ENCODE results near the gene HSF2.

DNA sequence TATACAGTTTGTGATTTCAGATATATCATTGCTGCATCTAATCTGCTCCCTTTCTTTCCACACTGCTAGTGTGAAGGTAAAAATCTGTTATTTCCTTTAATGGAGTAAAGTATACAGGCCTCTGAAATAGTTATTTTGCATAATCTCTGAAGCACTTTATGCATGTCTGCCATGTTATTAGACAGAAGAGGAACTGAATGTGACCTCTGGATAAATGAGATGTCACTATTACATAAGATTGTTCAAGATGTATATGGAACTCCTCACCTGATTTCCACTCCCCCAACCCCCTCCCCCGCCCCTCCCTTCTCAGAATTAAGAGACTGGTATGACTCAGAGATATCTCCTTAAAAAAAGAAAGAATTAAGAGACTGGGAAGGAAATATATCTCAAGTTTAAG lies 45.8 kb downstream of the HSF2 start:
- TF ChIP-seq FOXK2 (IDR thresholded peaks at IDR 0.05) (no peak), POLR2AphosphoS5 (IDR thresholded peaks at IDR 0.05; ENCODE audit: low read length) (no peak), STAT1 (conservative IDR thresholded peaks at IDR 0.05) (no peak), HDAC2 (IDR thresholded peaks at IDR 0.05) (no peak), KLF5 (IDR thresholded peaks at IDR 0.05; ENCODE audit: partially characterized antibody) (no peak), WRNIP1 (IDR thresholded peaks at IDR 0.05; ENCODE audit: borderline replicate concordance, low read depth, low read length) (no peak), TARDBP (IDR thresholded peaks at IDR 0.05; ENCODE audit: borderline replicate concordance) (no peak), YBX1 (IDR thresholded peaks at IDR 0.05) (no peak), RB1 (IDR thresholded peaks at IDR 0.05; ENCODE audit: borderline replicate concordance) (no peak), POLR2A (IDR thresholded peaks at IDR 0.05; ENCODE audit: low read depth, low read length) (no peak), BRCA1 (IDR thresholded peaks at IDR 0.05; ENCODE audit: low read depth, low read length) (no peak), SIN3A (IDR thresholded peaks at IDR 0.05; ENCODE audit: low read depth, low read length) (no peak), CBFB (IDR thresholded peaks at IDR 0.05; ENCODE audit: low read depth) (no peak)
- TF ChIP-seq, protein P1, sequence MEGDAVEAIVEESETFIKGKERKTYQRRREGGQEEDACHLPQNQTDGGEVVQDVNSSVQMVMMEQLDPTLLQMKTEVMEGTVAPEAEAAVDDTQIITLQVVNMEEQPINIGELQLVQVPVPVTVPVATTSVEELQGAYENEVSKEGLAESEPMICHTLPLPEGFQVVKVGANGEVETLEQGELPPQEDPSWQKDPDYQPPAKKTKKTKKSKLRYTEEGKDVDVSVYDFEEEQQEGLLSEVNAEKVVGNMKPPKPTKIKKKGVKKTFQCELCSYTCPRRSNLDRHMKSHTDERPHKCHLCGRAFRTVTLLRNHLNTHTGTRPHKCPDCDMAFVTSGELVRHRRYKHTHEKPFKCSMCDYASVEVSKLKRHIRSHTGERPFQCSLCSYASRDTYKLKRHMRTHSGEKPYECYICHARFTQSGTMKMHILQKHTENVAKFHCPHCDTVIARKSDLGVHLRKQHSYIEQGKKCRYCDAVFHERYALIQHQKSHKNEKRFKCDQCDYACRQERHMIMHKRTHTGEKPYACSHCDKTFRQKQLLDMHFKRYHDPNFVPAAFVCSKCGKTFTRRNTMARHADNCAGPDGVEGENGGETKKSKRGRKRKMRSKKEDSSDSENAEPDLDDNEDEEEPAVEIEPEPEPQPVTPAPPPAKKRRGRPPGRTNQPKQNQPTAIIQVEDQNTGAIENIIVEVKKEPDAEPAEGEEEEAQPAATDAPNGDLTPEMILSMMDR (IDR thresholded peaks at IDR 0.05 in 2 of 3, conservative IDR thresholded peaks at IDR 0.05 in 1 of 3; ENCODE audit: control insufficient read depth in 2 of 3, extremely low read depth in 1 of 3, insufficient read depth in 1 of 3, low read depth in 3 of 3, low read length in 3 of 3) = no peak
